Gastroesophageal sphincter (tissue), 4 donors: ENCODE data around the gene MPDZ. TPM values are rescaled to one million over a fixed set of nuclear protein-coding genes. Genes with fewer than 3 reads are reported as not detected.

ENCODE experiments used
- ATAC-seq: fragments of 150-250 bp; one replicate; pipeline ENCODE4 v1.9.1; 2016; ENCODE audit warnings: mild to moderate bottlenecking, moderate library complexity
- H3K27ac ChIP-seq, 4 donors: fragments of 200-600 bp; sonication (generic) in 3 of 4; 1 replicate in 3 of 4; 2 replicates in 1 of 4; pipeline ENCODE4 v1.5.1; 2016 to 2019
- H3K27me3 ChIP-seq: fragments of 200-600 bp; sonication (generic); one replicate; pipeline ENCODE4 v1.5.1; 2019
- H3K36me3 ChIP-seq, 2 donors: fragments of 200-600 bp; sonication (generic); one replicate each; pipeline ENCODE4 v1.5.1; 2019; ENCODE audit warnings: control low read depth in 1 of 2
- H3K4me1 ChIP-seq, 3 donors: fragments of 200-600 bp; sonication (generic); 1 replicate in 2 of 3; 2 replicates in 1 of 3; pipeline ENCODE4 v1.5.1; 2016 to 2019; ENCODE audit warnings: control low read depth in 2 of 3
- H3K4me3 ChIP-seq, 2 donors: fragments of 200-600 bp; sonication (generic); one replicate each; pipeline ENCODE4 v1.5.1; 2019; ENCODE audit warnings: mild to moderate bottlenecking in 1 of 2, moderate library complexity in 1 of 2
- H3K9me3 ChIP-seq, 3 donors: fragments of 200-600 bp; sonication (generic); one replicate each; pipeline ENCODE4 v1.5.1; 2017 to 2019; ENCODE audit warnings: control low read depth in 2 of 3
- EP300 ChIP-seq: sonication (generic); formaldehyde crosslinking; IDR thresholded peaks from one replicate; pipeline ENCODE4 v1.6.1; 2017; ENCODE audit warnings: antibody characterized with exemption, mild to moderate bottlenecking
- POLR2A ChIP-seq, 2 donors: fragments of 450-650 bp; IDR thresholded peaks; one replicate each; pipeline ENCODE4 v1.6.1; 2017; ENCODE audit warnings: antibody characterized with exemption in 2 of 2, mild to moderate bottlenecking in 2 of 2, moderate library complexity in 1 of 2
- POLR2AphosphoS5 ChIP-seq: sonication (generic); formaldehyde crosslinking; IDR thresholded peaks from one replicate; pipeline ENCODE4 v1.6.1; 2017; ENCODE audit warnings: antibody characterized with exemption
- WGBS, 2 donors: methylation state at CpG; one replicate each; pipeline ENCODE4 v1.1.5; 2018; ENCODE audit warnings: low coverage in 1 of 2; 5-methylcytosine and 5-hydroxymethylcytosine counted together
- total RNA-seq, 4 donors: library from RNA; depleted of rRNA; stranded (reverse); fragments of >200 nt; gene quantifications; one replicate each; pipeline ENCODE4 v1.1.0, GENCODE V29; 2016
- TF ChIP-seq, protein P1 (sequence below), 4 experiments: fragments of 200-600 bp in 2 of 4; fragments of 450-650 bp in 2 of 4; sonication (generic) in 1 of 4; IDR thresholded peaks; one replicate each; pipeline ENCODE4 v1.5.1; 2017 to 2019; ENCODE audit warnings: antibody characterized with exemption in 4 of 4, mild to moderate bottlenecking in 2 of 4, moderate library complexity in 2 of 4

The MPDZ gene
- total RNA-seq, 4 donors from 2014 or later = 71.8 to 102 (median 81.2) TPM

DNA sequence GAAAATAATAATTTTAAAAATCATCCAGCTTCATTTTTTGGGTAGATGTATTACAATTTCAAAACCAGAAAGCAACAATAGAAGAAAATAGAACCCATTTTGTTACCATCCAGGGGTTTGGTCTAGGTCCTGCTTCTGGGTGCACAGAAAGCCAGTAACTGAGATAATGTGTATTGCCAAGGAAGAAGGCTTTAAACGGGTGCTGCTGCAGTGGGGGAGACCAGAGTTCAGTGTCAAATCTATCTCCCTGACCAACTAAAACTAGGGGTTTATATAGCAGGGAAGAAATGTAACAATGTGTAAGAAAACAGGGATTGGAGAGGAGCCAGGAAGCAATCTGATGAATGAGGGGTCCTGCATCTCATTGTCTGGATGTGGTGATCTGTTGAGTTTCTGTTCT is 17.5 kb upstream of the MPDZ start:
- no peak overlapping the region for H3K4me3 ChIP-seq
- no peaks in the 10 kb centered on the region for H3K36me3 ChIP-seq
- H3K4me1 ChIP-seq = no peaks in the 10 kb centered on the region
- H3K9me3 ChIP-seq = no peaks in the 10 kb centered on the region
- 67 to 80% methylated on average over 1 of the region's 1 CpG for WGBS, 2 donors
- ATAC-seq = no peak
- TF ChIP-seq EP300 = no peak
- TF ChIP-seq POLR2AphosphoS5 = no peak
- TF ChIP-seq, protein P1, sequence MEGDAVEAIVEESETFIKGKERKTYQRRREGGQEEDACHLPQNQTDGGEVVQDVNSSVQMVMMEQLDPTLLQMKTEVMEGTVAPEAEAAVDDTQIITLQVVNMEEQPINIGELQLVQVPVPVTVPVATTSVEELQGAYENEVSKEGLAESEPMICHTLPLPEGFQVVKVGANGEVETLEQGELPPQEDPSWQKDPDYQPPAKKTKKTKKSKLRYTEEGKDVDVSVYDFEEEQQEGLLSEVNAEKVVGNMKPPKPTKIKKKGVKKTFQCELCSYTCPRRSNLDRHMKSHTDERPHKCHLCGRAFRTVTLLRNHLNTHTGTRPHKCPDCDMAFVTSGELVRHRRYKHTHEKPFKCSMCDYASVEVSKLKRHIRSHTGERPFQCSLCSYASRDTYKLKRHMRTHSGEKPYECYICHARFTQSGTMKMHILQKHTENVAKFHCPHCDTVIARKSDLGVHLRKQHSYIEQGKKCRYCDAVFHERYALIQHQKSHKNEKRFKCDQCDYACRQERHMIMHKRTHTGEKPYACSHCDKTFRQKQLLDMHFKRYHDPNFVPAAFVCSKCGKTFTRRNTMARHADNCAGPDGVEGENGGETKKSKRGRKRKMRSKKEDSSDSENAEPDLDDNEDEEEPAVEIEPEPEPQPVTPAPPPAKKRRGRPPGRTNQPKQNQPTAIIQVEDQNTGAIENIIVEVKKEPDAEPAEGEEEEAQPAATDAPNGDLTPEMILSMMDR (IDR thresholded peaks at IDR 0.05) = no peak
- TF ChIP-seq POLR2A (IDR thresholded peaks at IDR 0.05) = no peak
- no peak overlapping the region for H3K27ac ChIP-seq
- no peaks in the 10 kb centered on the region for H3K27me3 ChIP-seq

DNA sequence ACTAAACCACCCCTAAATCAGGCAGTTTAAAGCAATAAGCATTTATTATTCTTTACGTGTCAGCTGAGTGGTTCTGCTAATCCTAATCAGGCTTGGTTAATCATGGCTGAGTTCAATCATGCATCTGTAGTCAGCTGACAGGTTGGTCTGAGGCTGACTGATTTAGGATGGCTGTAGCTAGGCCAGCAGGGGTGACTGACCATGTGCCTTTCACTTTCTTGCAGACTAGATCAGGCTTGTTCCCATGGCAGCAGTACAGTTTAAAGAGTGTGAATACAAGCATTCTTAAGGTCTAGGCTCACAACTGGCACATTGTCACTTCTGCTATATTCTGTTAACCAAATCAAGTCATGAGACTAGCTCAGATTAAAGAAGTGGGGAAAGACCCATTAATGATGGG is 16.1 kb upstream of the MPDZ start:
- H3K27ac ChIP-seq = no peak overlapping the region
- H3K9me3 ChIP-seq = no peaks in the 10 kb centered on the region
- no peaks in the 10 kb centered on the region for H3K36me3 ChIP-seq
- no peak overlapping the region for H3K4me3 ChIP-seq
- TF ChIP-seq EP300 (no peak), POLR2A (IDR thresholded peaks at IDR 0.05) (no peak), POLR2AphosphoS5 (no peak)
- TF ChIP-seq, protein P1 (IDR thresholded peaks at IDR 0.05) = no peak
- H3K27me3 ChIP-seq = no peaks in the 10 kb centered on the region
- WGBS, 2 donors = 77 to 100% methylated on average over 1 of the region's 1 CpG
- no peaks in the 10 kb centered on the region for H3K4me1 ChIP-seq
- no peak for ATAC-seq

DNA sequence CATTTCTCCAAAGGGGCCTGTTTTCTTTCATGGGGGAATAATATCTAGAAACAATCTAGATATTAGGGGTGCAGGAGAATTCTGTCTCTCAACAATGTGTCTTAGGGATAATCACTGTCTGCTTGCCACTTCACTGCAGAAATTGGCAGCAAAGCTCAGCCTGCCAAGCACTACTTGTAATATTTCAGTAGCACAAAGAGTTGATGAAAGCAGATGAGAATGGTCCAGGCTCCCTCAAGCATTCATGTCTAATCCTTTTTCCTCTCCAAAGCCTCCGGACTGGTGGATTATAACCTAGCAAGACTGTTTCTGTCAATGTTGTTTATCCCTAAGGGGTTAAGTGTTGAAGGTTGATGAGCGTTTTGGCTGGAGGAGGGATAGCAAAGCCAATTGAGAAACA is 13.3 kb upstream of the MPDZ start:
- no peak overlapping the region for H3K4me3 ChIP-seq
- H3K27ac ChIP-seq = no peak overlapping the region
- WGBS, 2 donors = 44 to 66% methylated on average over 1 to 2 of the region's 2 CpGs
- H3K9me3 ChIP-seq = no peaks in the 10 kb centered on the region
- H3K36me3 ChIP-seq = no peaks in the 10 kb centered on the region
- ATAC-seq = no peak
- H3K4me1 ChIP-seq = no peaks in the 10 kb centered on the region
- TF ChIP-seq EP300 = no peak
- TF ChIP-seq POLR2AphosphoS5 = no peak
- TF ChIP-seq, protein P1 (IDR thresholded peaks at IDR 0.05) = no peak
- no peak for TF ChIP-seq POLR2A (IDR thresholded peaks at IDR 0.05)
- no peaks in the 10 kb centered on the region for H3K27me3 ChIP-seq

DNA sequence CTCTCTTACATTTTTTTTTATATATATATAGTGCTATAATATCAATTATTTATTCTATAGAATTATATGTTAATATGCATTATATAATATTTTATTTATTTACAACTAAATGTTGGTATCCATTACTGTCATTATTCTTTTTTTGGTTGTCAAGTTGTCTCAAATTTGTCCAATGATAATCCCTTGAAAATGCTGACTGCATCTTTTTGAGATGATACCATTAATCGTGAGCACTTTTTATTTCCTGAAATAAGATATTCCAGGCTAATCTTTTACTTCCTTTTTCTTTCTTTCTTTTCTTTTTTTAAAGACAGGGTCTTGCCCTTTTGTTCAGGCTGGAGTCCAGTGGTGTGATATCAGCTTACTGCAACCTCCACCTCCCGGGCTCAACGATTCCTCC is 12.7 kb upstream of the MPDZ start:
- TF ChIP-seq POLR2A (IDR thresholded peaks at IDR 0.05) (no peak), EP300 (no peak)
- Histone ChIP-seq H3K4me1 (no peaks in the 10 kb centered on the region), H3K9me3 (no peaks in the 10 kb centered on the region), H3K27me3 (no peaks in the 10 kb centered on the region), H3K27ac (no peak overlapping the region), H3K36me3 (no peaks in the 10 kb centered on the region), H3K4me3 (no peak overlapping the region)
- WGBS, 2 donors = 78 to 98% methylated on average over 1 to 3 of the region's 3 CpGs
- ATAC-seq = no peak

DNA sequence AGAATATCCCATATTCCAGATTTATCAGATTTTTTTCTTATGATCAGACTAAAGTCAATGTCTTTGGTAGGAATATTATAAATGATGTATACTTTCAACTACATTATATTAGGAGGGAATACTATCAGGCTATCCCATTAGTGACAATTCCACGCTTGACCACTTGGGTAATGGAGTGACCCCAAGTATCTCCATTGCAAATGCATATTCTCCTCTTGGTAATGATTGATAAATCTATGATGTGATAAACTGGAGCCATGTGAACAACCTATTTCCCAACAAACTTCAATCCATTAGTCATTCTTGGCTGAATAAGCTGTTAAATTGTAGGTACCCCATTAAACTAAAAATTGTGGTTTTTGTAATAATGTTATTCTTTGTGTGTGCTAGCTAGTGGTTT is 12.2 kb upstream of the MPDZ start:
- no peaks in the 10 kb centered on the region for H3K4me1 ChIP-seq
- ATAC-seq = no peak
- TF ChIP-seq POLR2AphosphoS5 = no peak
- TF ChIP-seq POLR2A (IDR thresholded peaks at IDR 0.05) = no peak
- TF ChIP-seq, protein P1 (IDR thresholded peaks at IDR 0.05) = no peak
- TF ChIP-seq EP300 = no peak
- H3K9me3 ChIP-seq = no peaks in the 10 kb centered on the region
- no peaks in the 10 kb centered on the region for H3K27me3 ChIP-seq
- no peaks in the 10 kb centered on the region for H3K36me3 ChIP-seq
- H3K27ac ChIP-seq = no peak overlapping the region
- H3K4me3 ChIP-seq = no peak overlapping the region
- WGBS, 2 donors = 100% methylated on average over 1 of the region's 1 CpG

DNA sequence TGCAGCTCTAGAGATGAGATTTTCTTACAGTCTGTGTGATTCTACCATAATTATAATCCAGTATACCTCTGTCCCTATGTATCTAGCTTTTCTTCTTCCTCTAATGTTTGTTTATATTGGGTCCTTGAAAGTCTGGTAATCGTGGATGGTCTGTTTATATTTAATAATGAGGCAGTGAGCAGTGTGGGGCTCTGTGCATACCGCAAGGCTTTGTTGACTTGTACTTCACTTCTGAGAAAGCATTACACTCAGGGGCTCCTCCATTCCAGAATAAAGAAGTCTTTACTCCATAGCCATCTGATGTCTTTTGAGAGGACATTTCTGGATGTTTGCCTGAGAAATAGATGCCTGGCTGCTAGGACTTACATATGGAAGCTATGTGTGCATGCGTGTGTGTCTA is 4.5 kb upstream of the MPDZ start:
- Histone ChIP-seq H3K27ac (no peak overlapping the region), H3K4me1 (no peaks in the 10 kb centered on the region), H3K9me3 (no peaks in the 10 kb centered on the region), H3K27me3 (no peaks in the 10 kb centered on the region), H3K36me3 (no peaks in the 10 kb centered on the region), H3K4me3 (no peak overlapping the region)
- TF ChIP-seq EP300 (no peak), POLR2A (IDR thresholded peaks at IDR 0.05) (no peak), POLR2AphosphoS5 (no peak)
- TF ChIP-seq, protein P1 (IDR thresholded peaks at IDR 0.05) = no peak
- WGBS, 2 donors = 34 to 71% methylated on average over 3 of the region's 3 CpGs
- ATAC-seq = no peak
